Measurements from ENCODE around the gene TTLL3. TPM values are rescaled to one million over a fixed set of nuclear protein-coding genes. Genes with fewer than 3 reads are reported as not detected.

Gene TTLL3
- total RNA-seq, 2 donors from 2014 or later: 21.6 to 35.0 TPM

GRCh38 chr3:9807981-9808344 lies 2.1 kb upstream of the TTLL3 start:
- no peak overlapping the region for H3K27ac Mint-ChIP-seq
- 98 to 100% methylated on average over 2 of the region's 2 CpGs for WGBS, 2 experiments (ENCODE audit: insufficient coverage in 1 of 2, insufficient read length in 1 of 2)
- Histone ChIP-seq H3K4me3 (ENCODE audit: low read length) (no peak overlapping the region), H3K36me3 (ENCODE audit: control insufficient read depth, insufficient read depth, low read length) (peaks cover 48% of the 10 kb centered on the region), H3K27me3 (ENCODE audit: control insufficient read depth, insufficient read depth, low read length, poor library complexity, severe bottlenecking) (peaks cover 6% of the 10 kb centered on the region), H3K9ac (ENCODE audit: extremely low read depth, low read length, poor library complexity, severe bottlenecking) (no peak overlapping the region), H3K27ac (ENCODE audit: low read depth, low read length) (no peak overlapping the region), H3K9me3 (ENCODE audit: control insufficient read depth, low read length) (no peaks in the 10 kb centered on the region), H3K4me1 (ENCODE audit: control insufficient read depth, insufficient read depth, low read length) (peaks cover 3% of the 10 kb centered on the region)
- peaks cover 42% of the 10 kb centered on the region for H3K36me3 Mint-ChIP-seq (ENCODE audit: low read depth)
- peaks cover 8% of the 10 kb centered on the region for H3K4me1 Mint-ChIP-seq
- no peak for DNase-seq
- peaks cover 17% of the 10 kb centered on the region for H3K27me3 Mint-ChIP-seq (ENCODE audit: insufficient read depth)
- H3K9me3 Mint-ChIP-seq: no peaks in the 10 kb centered on the region
- TF ChIP-seq CTCF (conservative IDR thresholded peaks at IDR 0.05): no peak
- no peak overlapping the region for H3K4me3 Mint-ChIP-seq

GRCh38 chr3:9808345-9809037 lies 1.6 kb upstream of the TTLL3 start:
- Mint-ChIP-seq H3K27ac (peak overlapping the region; percentile 50), H3K36me3 (ENCODE audit: low read depth) (peaks cover 40% of the 10 kb centered on the region), H3K27me3 (ENCODE audit: insufficient read depth) (peaks cover 17% of the 10 kb centered on the region), H3K4me3 (no peak overlapping the region), H3K4me1 (peaks cover 8% of the 10 kb centered on the region), H3K9me3 (no peaks in the 10 kb centered on the region)
- H3K9ac ChIP-seq (ENCODE audit: extremely low read depth, low read length, poor library complexity, severe bottlenecking): no peak overlapping the region
- DNase-seq: peak; percentile 85
- WGBS, 2 experiments (ENCODE audit: insufficient coverage in 1 of 2, insufficient read length in 1 of 2): 57 to 74% methylated on average over 4 to 7 of the region's 7 CpGs
- H3K36me3 ChIP-seq (ENCODE audit: control insufficient read depth, insufficient read depth, low read length): peaks cover 47% of the 10 kb centered on the region
- H3K27ac ChIP-seq (ENCODE audit: low read depth, low read length): no peak overlapping the region
- H3K4me1 ChIP-seq (ENCODE audit: control insufficient read depth, insufficient read depth, low read length): peaks cover 3% of the 10 kb centered on the region
- peaks cover 6% of the 10 kb centered on the region for H3K27me3 ChIP-seq (ENCODE audit: control insufficient read depth, insufficient read depth, low read length, poor library complexity, severe bottlenecking)
- H3K9me3 ChIP-seq (ENCODE audit: control insufficient read depth, low read length): no peaks in the 10 kb centered on the region
- peak; percentile 67 for TF ChIP-seq CTCF (conservative IDR thresholded peaks at IDR 0.05)
- H3K4me3 ChIP-seq (ENCODE audit: low read length): no peak overlapping the region

GRCh38 chr3:9809239-9809614 lies 835 bp upstream of the TTLL3 start:
- Histone ChIP-seq H3K27me3 (ENCODE audit: control insufficient read depth, insufficient read depth, low read length, poor library complexity, severe bottlenecking) (peaks cover 6% of the 10 kb centered on the region), H3K9ac (ENCODE audit: extremely low read depth, low read length, poor library complexity, severe bottlenecking) (peak overlapping the region; percentile 39), H3K27ac (ENCODE audit: low read depth, low read length) (peak overlapping the region; percentile 71), H3K4me3 (ENCODE audit: low read length) (peak overlapping the region; percentile 71), H3K9me3 (ENCODE audit: control insufficient read depth, low read length) (no peaks in the 10 kb centered on the region), H3K4me1 (ENCODE audit: control insufficient read depth, insufficient read depth, low read length) (peaks cover 3% of the 10 kb centered on the region), H3K36me3 (ENCODE audit: control insufficient read depth, insufficient read depth, low read length) (peaks cover 39% of the 10 kb centered on the region)
- 86 to 98% methylated on average over 4 of the region's 4 CpGs for WGBS, 2 experiments (ENCODE audit: insufficient coverage in 1 of 2, insufficient read length in 1 of 2)
- H3K4me1 Mint-ChIP-seq: peaks cover 8% of the 10 kb centered on the region
- peaks cover 33% of the 10 kb centered on the region for H3K36me3 Mint-ChIP-seq (ENCODE audit: low read depth)
- H3K27me3 Mint-ChIP-seq (ENCODE audit: insufficient read depth): peaks cover 17% of the 10 kb centered on the region
- H3K27ac Mint-ChIP-seq: peak overlapping the region; percentile 50
- peak overlapping the region; percentile 61 for H3K4me3 Mint-ChIP-seq
- no peaks in the 10 kb centered on the region for H3K9me3 Mint-ChIP-seq
- TF ChIP-seq CTCF (conservative IDR thresholded peaks at IDR 0.05): no peak
- peak; percentile 65 for DNase-seq

Measured in endodermal cell (in vitro differentiated cells).